ENCODE data around the gene GLB1L3.
"Not testable (repeated sequence)": the region's sequence is repeated elsewhere in the genome, so short reads cannot be mapped to it uniquely, and the experiment has no call there.

DNA sequence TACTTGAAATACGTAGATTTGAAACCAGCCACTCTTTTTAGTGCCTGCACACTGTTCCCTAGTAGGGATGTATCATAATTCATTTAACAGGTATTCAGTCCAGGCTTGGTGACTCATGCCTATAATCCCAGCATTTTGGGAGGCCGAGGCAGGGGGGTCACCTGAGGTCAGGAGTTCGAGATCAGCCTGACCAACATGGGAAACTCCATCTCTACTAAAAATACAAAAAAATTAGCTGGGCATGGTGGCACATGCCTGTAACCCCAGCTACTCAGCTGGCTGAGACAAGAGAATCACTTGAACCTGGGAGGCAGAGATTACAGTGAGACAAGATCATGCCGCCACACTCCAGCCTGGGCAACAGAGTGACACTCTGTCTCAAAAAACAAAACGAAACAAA lies 8.2 kb downstream of the GLB1L3 start:
- TF ChIP-seq POLR2AphosphoS5 (IDR thresholded peaks at IDR 0.05); CTCF (IDR thresholded peaks at IDR 0.05 in 8 of 11, conservative IDR thresholded peaks at IDR 0.05 in 3 of 11); POLR2A (IDR thresholded peaks at IDR 0.05): not testable (repeated sequence)

All from spleen (tissue), 7 donors.